ENCODE results near the gene FBXO9. TPM values are rescaled to one million over a fixed set of nuclear protein-coding genes. Genes with fewer than 3 reads are reported as not detected.

Gene FBXO9
- total and polyA plus RNA-seq, 2 of the 8 experiments (the other 6 are each of a cell fraction or from before 2014, with no cell fraction given): 41.3 to 50.9 TPM

GRCh38 chr6:53032849-53033248, 32.4 kb upstream of the FBXO9 start:
- no peak overlapping the region for H2BK20ac ChIP-seq (ENCODE audit: low read length)
- H3K18ac ChIP-seq (ENCODE audit: extremely low read depth, low read length): no peak overlapping the region
- POLR2A ChIA-PET (ENCODE audit: partially characterized antibody): no interaction called here
- H3K9ac ChIP-seq (replicated peaks in 1 of 4; ENCODE audit: extremely low read depth in 1 of 4, low read depth in 3 of 4, low read length in 3 of 4): no peak overlapping the region
- no peak overlapping the region for H2AK5ac ChIP-seq (ENCODE audit: low read depth, low read length)
- H2BK120ac ChIP-seq (replicated peaks; ENCODE audit: low read depth, low read length): no peak overlapping the region
- no peaks in the 10 kb centered on the region for H3K23me2 ChIP-seq (ENCODE audit: low read depth, low read length)
- no peak overlapping the region for H2BK15ac ChIP-seq (ENCODE audit: low read length)
- no peaks in the 10 kb centered on the region for H3K27me3 ChIP-seq (replicated peaks in 1 of 4; ENCODE audit: control insufficient read depth in 3 of 4, extremely low read depth in 1 of 4, insufficient read depth in 3 of 4, low read length in 3 of 4)
- no peaks in the 10 kb centered on the region for H3K4me1 ChIP-seq (replicated peaks in 1 of 4; ENCODE audit: control insufficient read depth in 3 of 4, insufficient read depth in 4 of 4, low read length in 3 of 4)
- H4K5ac ChIP-seq (ENCODE audit: insufficient read length, low read depth, low read length): no peak overlapping the region
- WGBS, 2 experiments (ENCODE audit: extremely low coverage in 1 of 2, insufficient coverage in 1 of 2, insufficient read length in 1 of 2, insufficient replicate concordance in 2 of 2, low coverage in 1 of 2, low lambda C conversion rate in 2 of 2, missing lambda C conversion rate in 1 of 2): 87% methylated on average over 4 of the region's 4 CpGs; no CpG with 5 or more reads in 1 of the 2 experiments
- DNase-seq (ENCODE audit: low read depth in 1 of 2, low spot score in 2 of 2) (no peak), FAIRE-seq (no peak)
- no peak overlapping the region for H3K4me2 ChIP-seq (ENCODE audit: insufficient read depth in 1 of 2, low read depth in 2 of 2, low read length in 2 of 2)
- no peak overlapping the region for H2AFZ ChIP-seq (ENCODE audit: low read length)
- no peak overlapping the region for H3K4ac ChIP-seq (replicated peaks; ENCODE audit: insufficient read length, low read depth, low read length)
- CTCF ChIA-PET (ENCODE audit: partially characterized antibody): interaction anchor here (0.7 to 2.0 kb wide), 2 partner anchors 35 to 451 kb away, joined by 3 to 6 read pairs; no protein-coding TSS in a partner anchor
- H3K79me1 ChIP-seq (ENCODE audit: low read depth, low read length): no peaks in the 10 kb centered on the region
- no peaks in the 10 kb centered on the region for H3K79me2 ChIP-seq (ENCODE audit: control insufficient read depth in 1 of 2, insufficient read depth in 2 of 2, low read length in 2 of 2)
- peaks cover 0 to 12% (median 6%) of the 10 kb centered on the region in 4 experiments; a peak in 4 of 8 replicates for H3K36me3 ChIP-seq (ENCODE audit: control insufficient read depth in 2 of 4, insufficient read depth in 4 of 4, low read length in 3 of 4)
- H3K9me3 ChIP-seq (ENCODE audit: insufficient read depth in 2 of 2, low read depth in 1 of 2, low read length in 1 of 2): no peaks in the 10 kb centered on the region
- H2BK12ac ChIP-seq (ENCODE audit: low read depth, low read length): no peak overlapping the region
- H3K23ac ChIP-seq (ENCODE audit: insufficient read length): no peak overlapping the region
- no peak overlapping the region for H2BK5ac ChIP-seq (ENCODE audit: low read depth, low read length)
- H4K8ac ChIP-seq (ENCODE audit: extremely low read depth, insufficient read depth, low read length): no peak overlapping the region
- H3K27ac ChIP-seq (ENCODE audit: low read depth, low read length): no peak overlapping the region
- H3K56ac ChIP-seq (replicated peaks; ENCODE audit: insufficient read length, low read depth, low read length): no peak overlapping the region
- H4K20me1 ChIP-seq (replicated peaks in 1 of 2; ENCODE audit: control insufficient read depth in 1 of 2, insufficient read depth in 2 of 2, low read length in 2 of 2): no peaks in the 10 kb centered on the region
- H4K91ac ChIP-seq (replicated peaks; ENCODE audit: insufficient read length, low read length): no peak overlapping the region
- no peak overlapping the region for H3K4me3 ChIP-seq (ENCODE audit: extremely low read depth in 1 of 4, insufficient read depth in 2 of 4, low read depth in 3 of 4, low read length in 4 of 4)
- H3K14ac ChIP-seq (ENCODE audit: insufficient read length): no peak overlapping the region
- TF ChIP-seq RAD21 (IDR thresholded peaks at IDR 0.05 in 1 of 2, conservative IDR thresholded peaks at IDR 0.05 in 1 of 2; ENCODE audit: low read depth in 2 of 2, low read length in 2 of 2) (no peak), KDM4A (IDR thresholded peaks at IDR 0.05; ENCODE audit: low read depth, low read length, severe bottlenecking) (no peak), BRCA1 (IDR thresholded peaks at IDR 0.05; ENCODE audit: low read depth, low read length) (no peak), RBBP5 (IDR thresholded peaks at IDR 0.05; ENCODE audit: borderline replicate concordance, low read depth, low read length) (no peak), E2F6 (IDR thresholded peaks at IDR 0.05) (no peak), MAFK (IDR thresholded peaks at IDR 0.05; ENCODE audit: low read depth, low read length) (no peak), CEBPB (IDR thresholded peaks at IDR 0.05; ENCODE audit: low read depth, low read length) (no peak), CBX5 (IDR thresholded peaks at IDR 0.05; ENCODE audit: low read depth, low read length) (no peak), RXRA (IDR thresholded peaks at IDR 0.05; ENCODE audit: insufficient read depth, low read depth, low read length) (no peak), SRF (IDR thresholded peaks at IDR 0.05; ENCODE audit: low read depth, low read length) (no peak), SIX5 (IDR thresholded peaks at IDR 0.05; ENCODE audit: low read depth, low read length) (no peak), POU5F1 (IDR thresholded peaks at IDR 0.05; ENCODE audit: low read depth, low read length) (no peak), SAP30 (IDR thresholded peaks at IDR 0.05; ENCODE audit: insufficient read depth, insufficient replicate concordance, low read length) (no peak), EGR1 (IDR thresholded peaks at IDR 0.05; ENCODE audit: borderline replicate concordance, low read depth, low read length) (no peak)
